ES-I3 (cell line): ENCODE results near the gene EPM2AIP1.

ENCODE experiments used
- H3K36me3 ChIP-seq: 2 replicates; pipeline ENCODE4 v1.6.1; 2013; ENCODE audit warnings: mild to moderate bottlenecking, low read length, control low read depth, moderate library complexity; ENCODE audit not compliant: insufficient read depth
- H3K4me1 ChIP-seq: 2 replicates; pipeline ENCODE4 v1.6.1; 2013; ENCODE audit warnings: mild to moderate bottlenecking, control low read depth, low read length; ENCODE audit not compliant: insufficient read depth
- H3K9ac ChIP-seq: 2 replicates; pipeline ENCODE4 v1.6.1; 2013; ENCODE audit warnings: low read depth, mild to moderate bottlenecking, low read length, moderate library complexity
- H3K9me3 ChIP-seq: 2 replicates; pipeline ENCODE4 v1.6.1; 2013; ENCODE audit warnings: mild to moderate bottlenecking, low read length, moderate library complexity; ENCODE audit not compliant: control insufficient read depth, insufficient read depth

Gene EPM2AIP1

GRCh38 chr3:37024820-37025405, 32.0 kb upstream of the EPM2AIP1 start:
- Histone ChIP-seq H3K9ac (no peak overlapping the region), H3K9me3 (no peaks in the 10 kb centered on the region), H3K36me3 (peaks cover 36% of the 10 kb centered on the region), H3K4me1 (no peaks in the 10 kb centered on the region)

DNA sequence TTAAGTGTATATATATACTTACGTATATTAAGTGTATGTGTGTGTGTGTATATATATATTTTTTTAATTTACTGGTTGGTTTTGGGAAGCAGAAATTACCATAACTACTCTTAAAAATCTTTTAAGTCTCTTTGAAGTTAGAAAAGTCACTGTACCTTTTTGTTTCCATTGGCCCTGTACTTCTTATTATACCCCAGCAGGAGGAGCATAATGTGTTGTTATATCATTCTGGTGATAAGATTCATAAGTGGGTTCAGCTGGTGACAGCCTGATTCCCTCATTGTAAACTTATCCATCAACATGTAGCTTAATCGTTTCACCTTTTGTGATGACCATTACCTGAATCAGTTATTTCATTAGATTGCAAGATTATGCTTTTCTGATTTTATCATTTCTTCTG, 31.2 kb upstream of the EPM2AIP1 start:
- Histone ChIP-seq H3K4me1 (no peaks in the 10 kb centered on the region), H3K36me3 (peaks cover 36% of the 10 kb centered on the region), H3K9me3 (no peaks in the 10 kb centered on the region), H3K9ac (no peak overlapping the region)

GRCh38 chr3:37017683-37018082, 24.8 kb upstream of the EPM2AIP1 start:
- Histone ChIP-seq H3K4me1 (no peaks in the 10 kb centered on the region), H3K9ac (no peak overlapping the region), H3K9me3 (no peaks in the 10 kb centered on the region), H3K36me3 (peaks cover 29% of the 10 kb centered on the region)

GRCh38 chr3:37016903-37017302, 24.0 kb upstream of the EPM2AIP1 start:
- peaks cover 32% of the 10 kb centered on the region for H3K36me3 ChIP-seq
- H3K9me3 ChIP-seq = no peaks in the 10 kb centered on the region
- no peak overlapping the region for H3K9ac ChIP-seq

GRCh38 chr3:37015642-37016041, 22.7 kb upstream of the EPM2AIP1 start:
- H3K36me3 ChIP-seq = peaks cover 26% of the 10 kb centered on the region

More at GRCh38 chr3:37016903-37017302, 24.0 kb upstream of the EPM2AIP1 start:
- no peaks in the 10 kb centered on the region for H3K4me1 ChIP-seq

DNA sequence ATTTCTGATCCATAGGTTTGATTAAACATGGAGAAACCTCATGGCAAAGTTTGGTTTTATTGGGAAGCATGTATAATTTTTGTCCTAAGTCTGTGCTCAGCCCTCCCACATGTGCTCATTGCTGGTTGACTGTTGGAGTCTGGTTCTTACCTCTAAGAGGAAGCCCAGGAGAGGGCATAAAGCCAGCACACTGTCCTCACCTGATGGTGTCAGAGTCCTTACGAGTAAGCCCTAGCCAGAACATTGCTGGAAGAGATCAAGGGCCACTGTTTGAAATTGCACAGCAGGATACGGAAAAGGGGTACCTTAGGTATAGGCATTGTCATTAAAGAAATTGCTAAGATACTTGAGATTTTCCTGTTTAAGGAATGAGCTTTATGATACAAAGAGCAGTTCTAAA, 21.7 kb upstream of the EPM2AIP1 start:
- no peaks in the 10 kb centered on the region for H3K9me3 ChIP-seq
- peaks cover 20% of the 10 kb centered on the region for H3K36me3 ChIP-seq
- no peaks in the 10 kb centered on the region for H3K4me1 ChIP-seq
- H3K9ac ChIP-seq = no peak overlapping the region

More at GRCh38 chr3:37015642-37016041, 22.7 kb upstream of the EPM2AIP1 start:
- Histone ChIP-seq H3K9ac (no peak overlapping the region), H3K4me1 (no peaks in the 10 kb centered on the region), H3K9me3 (no peaks in the 10 kb centered on the region)

DNA sequence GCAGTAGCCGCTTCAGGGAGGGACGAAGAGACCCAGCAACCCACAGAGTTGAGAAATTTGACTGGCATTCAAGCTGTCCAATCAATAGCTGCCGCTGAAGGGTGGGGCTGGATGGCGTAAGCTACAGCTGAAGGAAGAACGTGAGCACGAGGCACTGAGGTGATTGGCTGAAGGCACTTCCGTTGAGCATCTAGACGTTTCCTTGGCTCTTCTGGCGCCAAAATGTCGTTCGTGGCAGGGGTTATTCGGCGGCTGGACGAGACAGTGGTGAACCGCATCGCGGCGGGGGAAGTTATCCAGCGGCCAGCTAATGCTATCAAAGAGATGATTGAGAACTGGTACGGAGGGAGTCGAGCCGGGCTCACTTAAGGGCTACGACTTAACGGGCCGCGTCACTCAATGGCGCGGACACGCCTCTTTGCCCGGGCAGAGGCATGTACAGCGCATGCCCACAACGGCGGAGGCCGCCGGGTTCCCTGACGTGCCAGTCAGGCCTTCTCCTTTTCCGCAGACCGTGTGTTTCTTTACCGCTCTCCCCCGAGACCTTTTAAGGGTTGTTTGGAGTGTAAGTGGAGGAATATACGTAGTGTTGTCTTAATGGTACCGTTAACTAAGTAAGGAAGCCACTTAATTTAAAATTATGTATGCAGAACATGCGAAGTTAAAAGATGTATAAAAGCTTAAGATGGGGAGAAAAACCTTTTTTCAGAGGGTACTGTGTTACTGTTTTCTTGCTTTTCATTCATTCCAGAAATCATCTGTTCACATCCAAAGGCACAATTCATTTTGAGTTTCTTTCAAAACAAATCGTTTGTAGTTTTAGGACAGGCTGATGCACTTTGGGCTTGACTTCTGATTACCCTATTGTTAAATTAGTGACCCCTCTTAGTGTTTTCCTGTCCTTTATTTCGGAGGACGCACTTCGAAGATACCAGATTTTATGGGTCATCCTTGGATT, 674 bp upstream of the EPM2AIP1 start, which contains the start of gene MLH1:
Gene MLH1 (plus strand): TSS at position 193 of the 958 bp plus-strand sequence. CDS start 30 bp downstream, at position 223.
- Histone ChIP-seq H3K9me3 (no peaks in the 10 kb centered on the region), H3K9ac (peak within 1 kb of the TSS; percentile 80), H3K36me3 (0 out of 2 replicates have a peak, but pooled peaks cover 12% of the 10 kb centered on the region), H3K4me1 (peaks cover 12% of the 10 kb centered on the region)

DNA sequence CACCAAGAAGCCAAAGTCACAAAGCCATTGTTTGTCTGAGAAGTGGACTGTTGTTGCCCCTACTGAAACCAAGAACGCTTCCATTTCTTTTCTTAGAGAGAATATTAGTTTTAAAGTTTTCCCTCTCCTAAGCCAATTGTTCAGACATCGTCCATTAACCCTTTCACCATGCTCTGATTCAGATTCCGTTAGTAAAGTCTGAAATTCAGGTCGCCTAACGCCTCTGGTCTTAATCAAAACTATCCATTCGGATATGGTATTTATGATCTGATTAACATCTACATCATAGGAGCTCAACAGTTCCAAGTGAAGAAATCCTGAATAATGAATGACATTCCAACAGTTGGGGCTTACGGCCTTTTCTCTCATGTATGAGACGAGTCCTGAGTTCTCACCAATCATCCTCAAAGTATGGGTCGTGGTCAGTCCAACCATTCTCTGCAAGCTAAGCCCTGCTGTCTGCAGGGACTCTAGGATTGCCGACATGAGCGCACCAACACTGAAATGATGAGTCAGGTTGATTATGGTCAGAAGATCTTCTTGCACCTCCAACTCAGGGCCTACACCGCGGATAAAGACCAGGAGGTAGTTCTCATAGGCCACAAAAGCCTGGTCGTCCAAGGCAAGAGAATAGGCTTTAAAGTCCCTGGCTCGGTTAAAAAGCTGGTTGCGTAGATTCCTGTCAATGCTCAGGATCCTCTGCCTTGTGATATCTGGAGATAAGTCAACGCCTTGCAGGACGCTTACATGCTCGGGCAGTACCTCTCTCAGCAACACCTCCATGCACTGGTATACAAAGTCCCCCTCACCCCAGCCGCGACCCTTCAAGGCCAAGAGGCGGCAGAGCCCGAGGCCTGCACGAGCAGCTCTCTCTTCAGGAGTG, 767 bp downstream of the EPM2AIP1 start:
- peaks cover 12% of the 10 kb centered on the region for H3K4me1 ChIP-seq

GRCh38 chr3:36991147-36991546, 1.8 kb downstream of the EPM2AIP1 start:
- Histone ChIP-seq H3K36me3 (peaks cover 13% of the 10 kb centered on the region), H3K9me3 (no peaks in the 10 kb centered on the region), H3K9ac (peak overlapping the region; percentile 78), H3K4me1 (peaks cover 12% of the 10 kb centered on the region)

More for the DNA sequence above, 767 bp downstream of the EPM2AIP1 start:
- H3K9ac ChIP-seq = peak overlapping the region; percentile 78
- H3K36me3 ChIP-seq = 0 out of 2 replicates have a peak, but pooled peaks cover 12% of the 10 kb centered on the region
- H3K9me3 ChIP-seq = no peaks in the 10 kb centered on the region

- no peak overlapping the region for H3K9ac ChIP-seq
- peaks cover 15% of the 10 kb centered on the region for H3K36me3 ChIP-seq
These were observed 3.4 kb downstream of the EPM2AIP1 start for GRCh38 chr3:36989568-36989967.

GRCh38 chr3:36989005-36989404, 3.9 kb downstream of the EPM2AIP1 start:
- no peak overlapping the region for H3K9ac ChIP-seq

More at GRCh38 chr3:36989568-36989967, 3.4 kb downstream of the EPM2AIP1 start:
- H3K4me1 ChIP-seq = peaks cover 12% of the 10 kb centered on the region
- no peaks in the 10 kb centered on the region for H3K9me3 ChIP-seq

DNA sequence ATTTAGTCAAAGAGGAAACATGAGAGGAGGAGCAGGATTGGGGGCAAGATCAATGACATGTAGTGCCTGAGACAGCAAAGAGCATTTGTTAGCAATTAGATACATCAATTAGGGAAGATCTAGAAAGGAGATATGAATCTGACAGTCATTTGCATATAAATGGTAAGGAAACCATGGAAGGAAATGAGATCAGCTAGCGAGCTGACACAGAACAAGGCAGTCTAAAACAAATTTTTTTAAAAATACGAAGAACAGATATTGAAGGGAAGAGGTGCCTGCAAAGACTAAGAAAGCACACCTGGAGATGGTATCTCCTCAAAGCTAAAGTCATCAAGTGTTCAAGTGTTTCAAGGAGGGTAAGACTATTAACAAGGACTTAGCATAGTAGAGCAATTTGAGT, 4.6 kb downstream of the EPM2AIP1 start:
- no peak overlapping the region for H3K9ac ChIP-seq
- H3K9me3 ChIP-seq = no peaks in the 10 kb centered on the region
- H3K4me1 ChIP-seq = peaks cover 12% of the 10 kb centered on the region
- H3K36me3 ChIP-seq = peaks cover 17% of the 10 kb centered on the region

More at GRCh38 chr3:36989005-36989404, 3.9 kb downstream of the EPM2AIP1 start:
- Histone ChIP-seq H3K4me1 (peaks cover 12% of the 10 kb centered on the region), H3K9me3 (no peaks in the 10 kb centered on the region), H3K36me3 (peaks cover 15% of the 10 kb centered on the region)

DNA sequence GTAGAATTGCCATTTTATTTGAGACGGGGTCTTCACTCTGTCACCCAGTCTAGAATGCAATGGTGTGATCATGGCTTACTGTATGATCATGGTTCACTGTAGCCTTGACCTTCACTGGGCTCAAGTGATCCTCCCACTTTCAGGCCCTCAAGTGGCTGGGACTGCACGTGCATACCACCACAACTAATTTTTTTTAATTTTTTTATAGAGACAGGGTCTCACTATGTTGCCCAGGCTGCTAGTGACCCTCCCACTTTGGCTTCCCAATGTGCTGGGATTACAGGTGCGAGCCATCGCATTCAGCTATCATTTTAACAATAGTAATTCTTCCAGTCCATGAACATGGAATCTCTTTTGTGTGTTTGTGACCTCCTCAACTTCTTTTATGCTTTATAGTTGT, 11.9 kb downstream of the EPM2AIP1 start:
- no peak overlapping the region for H3K9ac ChIP-seq
- H3K36me3 ChIP-seq = peaks cover 11% of the 10 kb centered on the region
- no peaks in the 10 kb centered on the region for H3K4me1 ChIP-seq
- H3K9me3 ChIP-seq = peaks cover 12% of the 10 kb centered on the region

GRCh38 chr3:36973139-36973538, 19.8 kb downstream of the EPM2AIP1 start:
- H3K36me3 ChIP-seq = no peaks in the 10 kb centered on the region
- peaks cover 10% of the 10 kb centered on the region; the same call in 1 of the 2 replicates for H3K4me1 ChIP-seq
- H3K9ac ChIP-seq = no peak overlapping the region
- H3K9me3 ChIP-seq = no peaks in the 10 kb centered on the region
